ENCODE measurements around the gene SLC26A1. TPM values are rescaled to one million over a fixed set of nuclear protein-coding genes. Genes with fewer than 3 reads are reported as not detected.
"Not testable (repeated sequence)": the region's sequence is repeated elsewhere in the genome, so short reads cannot be mapped to it uniquely, and the experiment has no call there.

Gene SLC26A1
- total RNA-seq, 1 experiment from 2014 or later: 1.3 TPM

GRCh38 chr4:1000686-1001260 is 7.6 kb upstream of the SLC26A1 start:
- Histone ChIP-seq H3K79me2 (ENCODE audit: low read depth) (no peaks in the 10 kb centered on the region), H3K36me3 (ENCODE audit: low read depth) (no peaks in the 10 kb centered on the region), H3K27me3 (ENCODE audit: insufficient read depth, low read depth) (peaks cover 11% of the 10 kb centered on the region), H3K4me2 (no peak overlapping the region), H3K9me2 (ENCODE audit: insufficient read depth) (no peaks in the 10 kb centered on the region), H3F3A (ENCODE audit: insufficient read depth, low read depth) (peaks cover 2% of the 10 kb centered on the region; the same call in 1 of the 2 replicates), H3K4me3 (no peak overlapping the region), H3K27ac (no peak overlapping the region), H3K9me3 (ENCODE audit: insufficient read depth, low read depth) (no peaks in the 10 kb centered on the region), H3K4me1 (replicated peaks; ENCODE audit: insufficient read depth) (no peaks in the 10 kb centered on the region), H2AFZ (no peak overlapping the region), H4K20me1 (ENCODE audit: insufficient read depth) (peaks cover 7% of the 10 kb centered on the region; the same call in 1 of the 2 replicates)
- TF ChIP-seq CTCF (conservative IDR thresholded peaks at IDR 0.05): no peak
- TF ChIP-seq EZH2 (IDR thresholded peaks at IDR 0.05; ENCODE audit: low read depth): no peak
- no TSS peak for BruUV-seq (replicated peaks)
- no peak for DNase-seq
- intact Hi-C loops (cut with micrococcal nuclease; ENCODE audit: unreplicated experiment): no loop called here
- POLR2A ChIA-PET (ENCODE audit: unreplicated experiment): no interaction called here
- CTCF ChIA-PET: no interaction called here

GRCh38 chr4:999882-1000425 is 6.8 kb upstream of the SLC26A1 start:
- DNase-seq: no peak
- no peaks in the 10 kb centered on the region for H3K4me1 ChIP-seq (replicated peaks; ENCODE audit: insufficient read depth)
- ChIA-PET CTCF (no interaction called here), POLR2A (ENCODE audit: unreplicated experiment) (no interaction called here)
- H3K4me3 ChIP-seq: no peak overlapping the region
- BruUV-seq (replicated peaks): no TSS peak
- H4K20me1 ChIP-seq (ENCODE audit: insufficient read depth): peaks cover 7% of the 10 kb centered on the region; the same call in 1 of the 2 replicates
- no peak overlapping the region for H2AFZ ChIP-seq
- H3F3A ChIP-seq (ENCODE audit: insufficient read depth, low read depth): peaks cover 7% of the 10 kb centered on the region; the same call in 1 of the 2 replicates
- no peaks in the 10 kb centered on the region for H3K36me3 ChIP-seq (ENCODE audit: low read depth)
- H3K9me3 ChIP-seq (ENCODE audit: insufficient read depth, low read depth): no peaks in the 10 kb centered on the region
- intact Hi-C loops (cut with micrococcal nuclease; ENCODE audit: unreplicated experiment): no loop called here
- no peak overlapping the region for H3K4me2 ChIP-seq
- TF ChIP-seq EZH2 (IDR thresholded peaks at IDR 0.05; ENCODE audit: low read depth) (no peak), CTCF (conservative IDR thresholded peaks at IDR 0.05) (no peak)
- no peak overlapping the region for H3K27ac ChIP-seq
- no peaks in the 10 kb centered on the region for H3K79me2 ChIP-seq (ENCODE audit: low read depth)
- H3K9me2 ChIP-seq (ENCODE audit: insufficient read depth): no peaks in the 10 kb centered on the region
- H3K27me3 ChIP-seq (ENCODE audit: insufficient read depth, low read depth): peaks cover 11% of the 10 kb centered on the region

GRCh38 chr4:999240-999863 is 6.1 kb upstream of the SLC26A1 start:
- CTCF ChIA-PET; H3K9me2 ChIP-seq (ENCODE audit: insufficient read depth); H4K20me1 ChIP-seq (ENCODE audit: insufficient read depth); H3F3A ChIP-seq (ENCODE audit: insufficient read depth, low read depth); DNase-seq; H3K4me3 ChIP-seq; H3K4me2 ChIP-seq; POLR2A ChIA-PET (ENCODE audit: unreplicated experiment); H3K36me3 ChIP-seq (ENCODE audit: low read depth); H3K9me3 ChIP-seq (ENCODE audit: insufficient read depth, low read depth); H3K4me1 ChIP-seq (replicated peaks; ENCODE audit: insufficient read depth); H3K79me2 ChIP-seq (ENCODE audit: low read depth); intact Hi-C loops (cut with micrococcal nuclease; ENCODE audit: unreplicated experiment); BruUV-seq (replicated peaks); H3K27ac ChIP-seq; H2AFZ ChIP-seq: not testable (repeated sequence)
- H3K27me3 ChIP-seq (ENCODE audit: insufficient read depth, low read depth): peaks cover 11% of the 10 kb centered on the region
